ENCODE data around the gene SRMS.
"Not testable (repeated sequence)": the region's sequence is repeated elsewhere in the genome, so short reads cannot be mapped to it uniquely, and the experiment has no call there.

Gene SRMS

DNA sequence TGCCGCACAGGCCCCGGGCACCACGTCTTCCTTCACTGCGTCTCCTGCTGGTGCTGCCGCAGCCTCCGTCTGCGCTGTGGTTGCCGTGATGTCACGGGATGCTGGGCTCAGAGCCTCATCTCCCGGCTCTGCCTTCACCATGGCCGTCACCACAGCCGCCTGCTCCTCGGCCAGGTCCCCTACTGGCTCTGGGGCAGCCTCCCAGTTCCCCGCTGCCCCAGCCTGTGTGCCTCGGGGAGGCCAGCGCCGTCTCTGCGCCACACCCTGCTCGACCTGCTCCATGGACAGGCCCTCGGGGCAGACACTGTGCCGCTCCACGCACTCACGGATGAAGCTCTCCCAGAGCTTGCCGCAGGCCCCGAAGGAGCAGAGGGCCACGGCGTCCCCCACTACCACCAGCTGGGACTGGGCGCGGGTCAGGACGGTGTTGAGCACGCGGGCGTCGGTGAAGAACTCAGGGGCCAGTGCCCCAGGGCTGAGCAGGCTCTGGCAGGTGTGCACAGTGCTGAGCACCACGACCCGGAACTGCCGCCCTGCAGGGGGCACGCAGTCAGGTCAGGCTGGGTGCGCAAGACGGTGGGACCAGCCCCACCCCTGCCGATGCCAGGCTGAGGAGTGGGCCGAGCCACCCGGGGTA is 18.3 kb upstream of the SRMS start:
- DNase-seq (ENCODE audit: low read depth): no peak

DNA sequence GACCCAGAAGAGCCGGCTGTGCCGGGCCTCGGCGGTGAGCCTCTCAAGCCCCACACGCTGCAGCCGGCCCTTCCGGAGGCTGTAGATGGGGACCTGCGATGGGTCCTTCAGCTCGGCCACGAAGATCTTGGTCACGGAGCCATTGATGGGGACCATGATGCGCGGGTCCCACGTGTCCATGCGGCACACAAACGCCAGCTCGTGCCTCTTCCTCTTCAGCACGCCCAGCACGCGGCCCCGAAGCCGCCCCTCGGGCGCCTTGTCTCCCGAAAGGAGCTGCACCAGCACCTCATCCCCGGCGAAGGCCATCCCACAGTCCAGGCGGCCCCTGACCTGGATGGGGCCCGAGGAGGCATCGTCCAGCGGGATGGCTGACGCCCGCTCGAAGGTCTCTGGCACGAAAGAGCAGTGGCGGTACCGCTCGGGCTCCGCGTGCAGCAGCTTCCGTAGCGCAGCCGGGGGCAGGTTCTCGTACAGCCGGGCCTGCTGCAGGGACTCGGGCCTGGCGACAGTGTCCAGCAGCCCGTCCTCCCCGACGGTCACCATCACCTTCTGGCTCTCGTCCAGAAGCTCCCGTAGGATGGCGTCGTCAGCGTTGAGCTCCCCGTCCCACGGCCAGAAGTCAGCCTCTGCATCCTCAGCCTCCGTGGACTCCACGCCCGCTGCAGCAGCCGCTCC is 17.6 kb upstream of the SRMS start:
- no peak for DNase-seq (ENCODE audit: low read depth)

DNA sequence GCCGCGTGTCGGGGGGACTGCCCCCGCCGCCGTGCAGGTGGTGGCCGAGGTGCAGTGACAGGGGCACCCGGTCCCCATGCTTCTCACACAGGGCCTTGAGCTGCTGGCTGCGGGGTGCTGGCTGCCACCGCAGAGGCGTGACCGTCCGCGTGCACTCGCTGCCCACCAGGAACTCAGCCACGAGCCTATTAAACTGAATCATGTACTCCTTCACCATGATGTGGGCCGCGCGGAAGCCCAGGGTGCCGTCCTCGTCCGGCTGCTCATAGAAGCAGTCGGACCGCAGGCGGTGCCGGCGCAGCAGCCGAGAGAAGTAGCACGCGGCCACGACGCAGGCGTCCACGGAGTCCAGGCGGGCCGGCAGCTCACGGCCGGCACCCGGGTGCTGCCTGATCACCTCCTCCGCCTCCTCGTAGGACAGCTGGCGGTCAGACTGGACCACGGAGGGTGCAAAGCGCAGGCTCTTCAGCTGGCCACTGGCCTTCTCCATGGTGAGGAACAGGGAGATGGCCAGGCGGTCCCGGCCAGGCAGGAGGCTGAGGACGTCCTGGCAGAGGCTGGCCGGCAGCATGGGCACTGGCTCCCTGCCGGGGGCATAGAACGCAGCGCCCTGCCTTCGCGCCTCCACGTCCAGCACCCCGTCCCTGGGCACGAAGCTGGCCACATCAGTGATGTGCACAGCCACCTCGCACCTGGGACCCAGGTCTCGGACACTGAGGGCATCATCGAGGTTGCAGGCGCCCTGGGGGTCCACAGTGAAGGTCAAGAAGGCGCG is 16.7 kb upstream of the SRMS start:
- no peak for DNase-seq (ENCODE audit: low read depth)

DNA sequence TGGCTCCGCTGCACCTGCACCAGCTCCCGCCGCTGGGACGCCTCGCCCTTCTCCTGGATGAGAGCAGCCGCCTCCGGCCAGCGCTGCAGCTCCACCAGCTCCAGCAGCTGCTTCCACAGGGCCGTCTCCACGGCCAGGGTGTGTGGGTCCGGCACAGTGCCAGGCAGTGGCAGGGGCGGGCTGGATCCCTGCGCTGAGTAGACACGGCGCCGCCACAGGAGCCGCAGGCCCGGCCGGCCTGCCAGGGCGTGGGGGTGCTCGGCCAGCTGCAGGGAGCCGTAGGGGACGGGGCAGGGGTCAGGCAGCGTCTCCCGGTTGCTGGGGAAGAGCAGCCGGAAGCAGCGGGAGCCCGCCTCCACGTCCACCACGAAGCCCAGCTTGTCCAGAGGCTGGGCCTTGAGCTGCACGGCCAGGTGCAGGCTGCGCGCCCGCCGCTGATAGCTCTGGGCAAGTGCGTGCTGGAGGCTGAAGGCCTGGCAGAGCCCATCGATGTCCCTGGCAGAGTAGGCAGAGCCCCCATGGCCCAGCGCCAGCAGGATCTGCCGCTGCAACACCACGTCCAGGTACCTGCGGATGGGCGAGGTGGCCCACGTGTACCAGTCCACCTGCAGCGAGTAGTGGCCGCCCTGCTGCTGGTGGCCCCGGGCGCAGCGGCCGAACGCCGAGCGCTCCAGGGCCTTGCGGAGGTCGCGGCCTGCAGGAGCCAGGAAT is 15.8 kb upstream of the SRMS start:
- no peak for DNase-seq (ENCODE audit: low read depth)

DNA sequence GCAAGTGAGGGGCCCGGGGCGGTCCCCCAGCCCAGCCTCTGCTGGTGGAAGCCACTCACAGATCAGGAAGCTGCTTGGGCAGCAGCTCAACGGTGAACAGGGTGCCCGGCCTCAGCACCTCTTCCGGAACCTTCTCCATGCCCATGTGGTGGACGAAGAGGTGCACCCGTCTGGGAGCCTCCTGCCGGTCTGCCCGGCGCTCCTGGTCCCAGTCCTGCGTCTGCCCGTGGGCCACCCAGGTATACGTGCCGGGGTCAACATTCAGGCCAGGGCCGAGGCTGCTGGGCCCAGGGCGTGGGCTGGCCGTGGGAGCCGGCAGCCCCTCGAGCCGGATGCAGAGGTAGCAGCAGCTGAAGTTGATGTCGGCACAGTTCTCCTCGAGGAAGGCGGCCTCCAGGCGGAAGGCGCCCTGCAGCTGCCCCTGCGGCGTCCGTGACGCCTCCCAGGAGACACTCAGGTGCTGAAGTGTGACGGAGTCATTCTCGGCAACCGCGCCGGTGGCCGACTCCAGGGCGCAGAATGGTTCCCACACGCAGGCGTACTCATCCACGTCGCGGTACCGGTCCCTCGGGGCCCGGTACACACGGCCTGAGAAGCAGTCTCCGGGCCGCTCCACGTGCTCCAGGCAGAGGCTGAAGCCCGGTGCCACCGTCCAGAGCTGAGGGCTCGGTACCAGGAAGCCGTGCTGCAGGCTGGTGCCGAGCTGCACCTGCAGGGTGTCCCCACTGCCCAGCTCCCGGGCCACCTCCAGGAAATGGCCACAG is 15.1 kb upstream of the SRMS start:
- DNase-seq (ENCODE audit: low read depth): no peak

DNA sequence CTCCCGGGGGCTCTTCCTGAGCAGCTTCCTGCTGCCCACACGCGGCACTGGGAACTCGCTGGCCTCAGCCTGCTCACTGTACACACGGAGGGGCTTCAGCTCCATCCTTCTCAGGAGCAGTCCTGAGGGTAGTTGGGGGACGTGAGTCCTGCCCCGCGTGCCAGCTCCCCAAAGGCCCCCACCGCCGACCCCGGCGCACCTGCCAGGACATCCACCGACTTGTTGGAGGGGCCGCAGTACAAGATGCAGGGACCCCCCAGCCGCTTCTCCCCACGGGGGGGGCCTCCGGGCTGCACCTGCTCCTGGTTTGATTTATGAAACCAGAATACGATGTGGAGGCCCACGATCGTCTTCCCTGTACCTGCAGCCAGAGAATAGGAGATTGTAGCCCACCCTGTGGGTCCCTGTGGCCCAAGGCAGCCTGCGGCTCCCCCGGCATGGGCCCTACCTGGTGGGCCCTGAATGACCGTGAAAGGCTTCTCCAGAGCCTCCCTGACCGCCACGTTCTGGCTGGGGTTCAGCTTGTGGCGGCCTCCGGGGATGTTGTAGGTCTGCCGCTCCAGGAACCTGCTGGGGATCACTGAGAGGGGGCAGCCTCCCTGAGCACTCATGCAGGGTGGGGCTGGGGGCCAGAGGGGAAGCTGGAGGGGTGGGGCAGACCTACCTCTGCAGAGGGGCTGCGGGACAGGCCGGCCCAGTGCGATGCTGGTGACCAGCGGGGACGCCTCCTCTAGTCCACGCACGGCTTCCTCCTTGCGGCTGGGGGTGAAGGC is 14.3 kb upstream of the SRMS start:
- DNase-seq (ENCODE audit: low read depth): no peak

DNA sequence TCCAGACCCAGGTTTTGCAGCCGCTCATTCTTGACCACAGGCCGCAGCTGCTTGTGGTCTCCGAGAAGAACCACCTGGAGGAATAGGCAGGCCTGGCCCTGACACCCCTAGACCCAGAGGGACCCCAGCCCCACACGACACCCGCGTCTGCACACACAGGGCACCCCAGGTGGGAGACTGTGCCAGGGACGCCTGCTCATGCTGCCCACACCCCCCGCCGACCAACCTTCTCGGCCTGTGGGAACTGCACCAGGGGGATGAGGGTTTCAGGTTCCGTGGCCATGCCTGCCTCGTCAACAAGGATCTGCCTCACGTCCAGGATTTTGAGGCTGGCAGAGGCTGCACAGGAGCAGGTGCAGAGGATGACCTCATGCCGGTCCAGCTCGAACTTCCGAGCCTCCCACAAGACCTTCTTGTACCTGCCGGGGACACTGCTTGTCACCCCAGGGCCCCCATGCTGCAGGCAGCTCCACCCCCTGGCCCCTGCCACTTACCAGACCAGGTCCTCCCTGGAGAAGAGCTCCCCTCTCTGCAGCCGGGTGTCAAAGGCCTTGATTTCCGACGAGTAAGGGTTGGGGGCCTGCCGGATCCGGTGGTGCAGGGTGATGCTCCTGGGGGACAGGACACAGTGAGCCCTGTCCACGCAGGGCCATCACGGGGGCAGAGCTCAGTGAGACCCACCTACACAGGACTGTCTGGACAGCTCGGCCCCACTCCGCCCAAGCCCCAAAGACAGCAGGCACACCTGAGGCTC is 13.5 kb upstream of the SRMS start:
- no peak for DNase-seq (ENCODE audit: low read depth)

DNA sequence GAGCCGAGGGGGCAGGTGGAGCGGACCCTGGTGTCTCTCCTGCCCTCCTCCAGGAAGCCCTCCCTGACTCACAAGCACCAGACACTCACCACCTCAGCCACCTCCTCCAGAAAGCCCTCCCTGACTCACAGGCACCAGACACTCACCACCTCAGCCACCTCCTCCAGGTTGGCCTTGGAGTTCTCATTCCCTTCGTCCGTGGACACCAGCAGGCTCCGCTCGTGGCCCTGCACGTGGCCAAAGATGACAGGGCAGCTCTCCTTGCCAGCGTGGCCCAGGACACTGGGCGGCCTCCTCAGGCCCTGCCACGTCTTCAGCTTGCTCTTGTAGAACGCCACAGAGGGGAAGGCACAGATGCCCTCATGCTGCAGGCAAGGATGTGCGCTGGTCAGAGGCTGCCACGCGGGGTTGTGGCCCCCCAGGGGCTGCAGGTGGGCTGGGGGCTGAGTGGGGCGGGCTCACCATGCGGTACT is 12.8 kb upstream of the SRMS start:
- DNase-seq (ENCODE audit: low read depth): no peak

DNA sequence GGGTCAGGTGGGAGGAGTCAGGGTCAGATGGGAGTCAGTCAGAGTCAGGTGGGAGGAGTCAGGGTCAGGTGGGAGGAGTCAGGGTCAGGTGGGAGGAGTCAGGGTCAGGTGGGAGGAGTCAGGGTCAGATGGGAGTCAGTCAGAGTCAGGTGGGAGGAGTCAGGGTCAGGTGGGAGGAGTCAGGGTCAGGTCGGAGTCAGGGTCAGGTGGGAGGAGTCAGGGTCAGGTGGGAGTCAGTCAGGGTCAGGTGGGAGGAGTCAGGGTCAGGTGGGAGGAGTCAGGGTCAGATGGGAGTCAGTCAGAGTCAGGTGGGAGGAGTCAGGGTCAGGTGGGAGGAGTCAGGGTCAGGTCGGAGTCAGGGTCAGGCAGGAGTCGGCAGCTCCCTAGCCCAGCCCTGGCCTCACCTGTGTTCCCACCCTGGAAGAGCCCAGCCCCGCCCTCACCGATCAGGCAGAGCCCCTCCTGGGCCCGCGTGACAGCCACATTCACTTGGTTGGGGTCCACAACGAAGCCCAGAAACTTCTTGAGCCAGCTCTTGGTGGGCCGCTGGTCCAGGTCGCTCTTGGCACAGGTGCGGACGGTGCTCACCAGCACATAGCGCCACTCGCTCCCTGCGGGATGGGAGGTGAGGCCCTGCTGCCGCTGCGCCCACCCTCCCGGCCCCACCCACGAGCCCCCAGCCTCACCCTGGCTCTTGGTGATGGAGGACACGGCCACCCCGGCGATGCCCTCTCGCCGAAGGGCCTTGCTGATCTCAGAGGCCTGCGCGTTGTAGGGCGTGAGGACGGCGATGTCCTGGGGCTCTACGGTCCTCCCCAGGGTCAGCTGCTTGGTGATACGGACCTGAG is 12.2 kb upstream of the SRMS start:
- not testable (repeated sequence) for DNase-seq (ENCODE audit: low read depth)

DNA sequence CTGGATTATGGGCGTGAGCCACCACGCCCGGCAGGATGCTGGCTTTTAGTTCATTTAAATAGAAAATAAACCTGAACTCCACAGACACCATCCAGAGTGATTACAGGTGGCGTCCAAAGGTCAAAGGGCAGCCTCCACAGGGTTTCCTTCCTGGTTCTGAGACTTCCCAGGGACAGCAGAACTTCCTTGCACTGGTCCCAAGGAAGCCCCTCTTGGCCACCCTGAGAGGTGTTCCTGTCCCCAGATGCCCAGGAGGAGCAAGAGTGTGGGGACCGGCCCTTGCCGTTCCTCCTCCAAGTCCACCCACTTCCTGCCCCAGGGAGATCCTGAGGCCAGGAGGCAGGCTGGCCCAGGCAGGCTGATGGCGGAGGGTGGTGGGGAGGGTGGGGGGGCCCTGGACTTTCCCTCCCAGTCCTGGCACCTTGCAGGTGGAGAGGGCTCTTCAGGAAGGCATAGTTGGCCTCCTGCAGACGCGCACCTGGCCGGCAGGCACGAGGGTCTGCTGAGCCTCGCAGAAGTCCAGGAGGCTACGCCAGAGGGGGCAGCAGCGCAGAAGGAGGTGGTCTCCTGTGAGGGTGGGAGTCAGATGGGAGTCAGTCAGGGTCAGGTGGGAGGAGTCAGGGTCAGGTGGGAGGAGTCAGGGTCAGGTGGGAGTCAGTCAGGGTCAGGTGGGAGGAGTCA is 11.4 kb upstream of the SRMS start:
- DNase-seq (ENCODE audit: low read depth): no peak

DNA sequence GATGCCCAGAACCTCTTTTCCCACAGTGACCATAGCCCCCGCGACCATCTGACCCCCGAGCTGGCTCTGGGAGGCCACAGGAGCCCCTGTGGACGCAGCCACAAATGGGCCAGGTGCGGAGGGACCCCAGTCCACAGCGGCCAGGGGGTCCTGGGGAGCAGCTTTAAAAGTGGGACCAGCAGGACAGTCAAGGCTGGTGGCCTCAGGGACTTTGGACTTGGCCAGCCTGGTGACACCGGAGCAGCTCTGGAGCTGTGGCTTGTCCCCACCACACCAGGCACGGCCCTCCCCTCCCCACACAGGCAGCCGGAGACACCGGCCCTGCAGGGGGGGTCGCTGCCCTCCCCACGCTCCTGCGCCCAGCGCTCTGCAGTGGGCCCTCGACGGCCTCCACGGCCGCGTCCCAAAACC is 9.9 kb upstream of the SRMS start:
- DNase-seq (ENCODE audit: low read depth): no peak

DNA sequence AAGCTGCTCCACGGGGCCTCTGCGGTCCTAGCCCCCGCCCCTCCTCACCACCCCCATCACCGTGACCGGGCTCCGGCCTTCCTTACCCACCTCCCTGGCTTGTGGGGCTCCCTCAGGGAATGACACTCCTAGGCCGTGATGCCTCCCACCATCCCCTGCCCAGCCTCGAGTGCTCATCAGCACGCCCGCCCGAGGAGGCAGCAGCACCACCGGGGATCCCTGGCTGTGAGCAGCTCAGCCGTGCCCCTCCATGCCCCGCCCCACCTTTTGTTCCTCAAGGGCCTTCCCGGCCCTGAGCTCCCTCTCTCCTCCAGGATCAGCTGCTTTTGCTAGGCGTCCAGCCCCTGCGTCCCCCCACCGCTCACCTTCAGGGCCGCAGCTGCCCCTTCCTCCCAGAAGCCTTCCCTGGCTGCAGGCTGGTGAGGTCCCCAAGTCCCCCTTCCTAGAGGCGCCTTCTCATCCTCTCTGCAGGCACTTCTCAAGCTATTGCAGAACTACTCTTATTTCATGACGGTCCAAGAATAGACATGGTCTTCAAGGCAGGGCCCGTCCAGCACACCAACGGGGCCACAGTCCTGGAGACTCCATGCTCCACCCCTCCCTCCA is 9.4 kb upstream of the SRMS start:
- DNase-seq (ENCODE audit: low read depth): no peak

DNA sequence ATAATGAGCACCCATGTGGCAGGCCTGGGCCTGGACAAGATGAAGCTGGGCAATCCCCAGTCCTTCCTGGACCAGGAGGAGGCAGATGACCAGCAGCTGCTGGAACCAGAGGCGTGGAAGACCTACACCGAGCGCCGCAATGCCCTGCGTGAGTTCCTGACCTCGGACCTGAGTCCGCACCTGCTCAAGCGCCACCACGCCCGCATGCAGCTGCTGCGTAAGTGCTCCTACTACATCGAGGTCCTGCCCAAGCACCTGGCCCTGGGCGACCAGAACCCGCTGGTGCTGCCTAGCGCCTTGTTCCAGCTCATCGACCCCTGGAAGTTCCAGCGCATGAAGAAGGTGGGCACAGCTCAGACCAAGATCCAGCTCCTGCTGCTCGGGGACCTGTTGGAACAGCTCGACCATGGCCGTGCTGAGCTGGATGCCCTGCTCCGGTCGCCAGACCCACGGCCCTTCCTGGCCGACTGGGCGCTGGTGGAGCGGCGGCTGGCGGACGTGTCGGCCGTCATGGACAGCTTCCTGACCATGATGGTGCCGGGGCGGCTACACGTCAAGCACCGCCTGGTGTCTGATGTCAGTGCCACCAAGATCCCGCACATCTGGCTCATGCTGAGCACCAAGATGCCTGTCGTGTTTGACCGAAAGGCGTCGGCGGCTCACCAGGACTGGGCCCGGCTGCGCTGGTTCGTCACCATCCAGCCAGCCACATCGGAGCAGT is 8.3 kb upstream of the SRMS start:
- no peak for DNase-seq (ENCODE audit: low read depth)

DNA sequence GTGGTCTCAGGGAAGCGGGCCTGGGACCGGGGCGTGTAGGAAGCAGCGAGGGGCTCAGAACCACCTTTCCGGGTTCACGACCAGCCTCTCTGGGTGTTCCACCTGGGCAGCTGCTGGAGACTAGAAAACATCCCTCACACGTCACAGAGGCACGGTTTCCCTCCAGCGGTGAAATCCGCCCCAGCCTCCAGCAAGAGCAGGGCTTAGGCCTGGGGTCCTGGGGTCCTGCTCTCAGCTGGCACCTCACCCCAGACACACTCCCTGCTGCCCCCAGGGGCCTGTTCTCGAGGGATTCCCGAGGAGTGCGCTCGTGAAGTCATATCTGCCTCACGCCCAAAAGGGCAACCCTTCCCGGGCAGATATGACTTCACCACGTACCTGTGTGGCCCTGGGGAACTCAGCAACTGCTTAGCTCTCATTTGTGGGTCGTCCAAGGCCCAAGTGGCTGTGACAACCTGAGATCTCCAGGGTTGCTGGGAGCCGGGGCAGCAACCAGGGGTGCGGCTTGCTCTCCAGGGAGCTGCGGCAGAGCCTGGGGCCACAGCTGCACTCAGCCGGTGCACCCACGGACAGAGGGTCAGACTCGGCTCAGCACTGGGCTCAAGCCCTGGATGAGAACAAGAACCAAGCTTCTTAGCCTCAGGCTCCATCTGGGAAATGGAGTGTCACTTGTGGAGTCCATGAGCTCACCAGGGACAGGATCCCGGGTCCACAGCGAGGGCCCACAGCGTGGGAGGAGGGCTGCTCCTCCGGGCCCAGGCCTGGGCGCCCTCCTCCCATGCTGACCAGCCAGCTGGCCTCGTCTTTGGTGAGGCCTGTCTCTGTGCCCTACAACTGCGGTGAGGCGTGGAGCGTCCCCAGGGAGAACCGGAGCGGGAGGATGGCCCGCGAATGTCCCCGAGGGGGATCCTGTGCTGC is 7.1 kb upstream of the SRMS start:
- no peak for DNase-seq (ENCODE audit: low read depth)

DNA sequence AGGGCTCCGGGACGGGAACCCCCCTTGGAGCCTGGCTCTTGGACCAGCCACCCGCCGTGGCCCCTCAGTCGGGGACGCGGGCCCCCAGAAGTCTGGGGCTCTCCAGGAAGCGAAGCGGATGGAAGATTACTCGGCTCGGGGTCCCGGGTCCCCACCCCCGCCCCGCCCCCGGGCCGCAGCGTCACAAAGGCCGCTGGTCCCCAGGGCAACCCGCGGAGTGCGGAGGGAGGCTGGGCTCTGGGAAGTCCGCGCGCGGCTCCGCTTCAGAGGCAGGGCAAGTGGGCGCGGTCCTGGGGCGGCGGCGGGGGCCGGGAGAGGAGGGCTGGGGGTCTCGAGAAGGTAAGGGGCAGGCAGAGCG is 6.4 kb upstream of the SRMS start, which contains the start of gene FNDC11:
Gene FNDC11, plus strand, starts transcription at position 227 of the 358 bp plus-strand sequence. CDS start 1,505 bp downstream, outside the sequence.
- DNase-seq (ENCODE audit: low read depth): no peak

DNA sequence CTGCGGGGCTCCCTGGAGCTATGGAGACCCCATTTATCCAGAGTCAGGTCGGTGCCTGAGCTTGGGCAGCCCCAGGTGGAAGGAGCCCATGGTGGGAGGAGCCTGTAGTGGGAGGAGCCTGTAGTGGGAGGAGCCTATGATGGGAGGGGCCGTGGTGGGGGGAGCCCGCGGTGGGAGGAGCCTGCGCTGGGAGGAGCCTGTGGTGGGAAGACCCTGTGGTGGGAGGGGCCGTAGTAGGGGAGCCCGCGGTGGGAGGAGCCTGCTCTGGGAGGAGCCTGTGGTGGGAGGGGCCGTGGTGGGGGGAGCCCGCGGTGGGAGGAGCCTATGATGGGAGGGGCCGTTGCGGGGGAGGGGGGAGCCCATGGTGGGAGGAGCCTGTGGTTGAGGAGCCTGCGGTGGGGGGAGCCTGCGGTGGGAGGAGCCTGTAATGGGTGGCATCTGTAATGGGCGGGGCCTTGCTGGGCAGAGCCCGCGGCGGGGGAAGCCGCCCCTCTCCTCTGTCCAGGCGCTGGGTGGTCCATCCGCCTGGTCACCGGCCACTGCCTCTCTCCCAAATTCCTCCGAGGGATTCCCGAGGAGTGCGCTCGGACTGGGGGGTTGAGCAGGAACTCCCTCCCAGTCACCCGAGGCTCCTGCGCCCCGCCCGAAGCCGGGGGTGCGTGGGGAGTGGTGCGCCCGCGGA is 5.8 kb upstream of the SRMS start:
- DNase-seq (ENCODE audit: low read depth): peak; percentile 84
